Embryonic facial prominence (tissue), 1 donor: ENCODE measurements around the gene UBE2H.

Experiments used
- DNase-seq: peaks from one replicate; pipeline ENCODE4 v3.0.0-alpha.2; 2016; ENCODE audit errors: extremely low spot score

UBE2H gene

DNA sequence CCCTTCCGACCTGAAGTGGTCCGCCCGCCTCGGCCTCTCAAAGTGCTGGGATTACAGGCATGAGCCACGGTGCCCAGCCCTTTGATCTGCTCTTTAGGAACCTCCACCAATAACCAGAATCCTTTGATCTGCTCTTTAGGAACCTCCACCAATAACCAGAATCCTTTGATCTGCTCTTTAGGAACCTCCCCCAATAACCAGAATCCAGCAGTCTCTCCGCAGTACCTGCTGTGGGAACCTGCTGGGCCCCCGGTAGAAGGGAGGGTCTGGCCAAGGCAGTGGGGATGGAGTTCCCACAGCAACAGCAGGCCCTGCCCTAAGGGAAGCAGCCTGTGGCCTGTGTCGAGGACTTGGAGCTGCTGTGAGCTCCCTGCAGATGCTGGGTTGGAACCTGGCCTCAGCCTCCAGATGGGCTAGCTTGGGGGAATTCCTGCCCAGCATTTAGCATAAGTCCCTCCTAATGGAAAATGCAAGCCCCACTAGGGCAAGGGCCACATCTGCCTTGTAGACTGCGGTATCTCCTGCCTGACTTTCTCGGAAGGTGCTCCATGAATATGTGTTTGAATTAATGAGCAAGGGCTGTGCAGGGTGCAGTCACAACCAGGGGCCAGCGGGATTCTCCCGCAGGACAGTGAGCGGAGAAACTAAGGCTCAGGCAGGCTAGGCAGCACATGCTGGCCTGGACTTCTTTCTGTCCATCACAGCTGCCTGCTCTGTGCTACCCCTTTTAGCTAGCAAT is 165.8 kb downstream of the UBE2H start:
- DNase-seq: no peak

- DNase-seq: no peak
Observed at GRCh38 chr7:129785685-129786514, 166.9 kb downstream of the UBE2H start.

GRCh38 chr7:129784783-129785684 is 167.7 kb downstream of the UBE2H start:
- DNase-seq: no peak

DNA sequence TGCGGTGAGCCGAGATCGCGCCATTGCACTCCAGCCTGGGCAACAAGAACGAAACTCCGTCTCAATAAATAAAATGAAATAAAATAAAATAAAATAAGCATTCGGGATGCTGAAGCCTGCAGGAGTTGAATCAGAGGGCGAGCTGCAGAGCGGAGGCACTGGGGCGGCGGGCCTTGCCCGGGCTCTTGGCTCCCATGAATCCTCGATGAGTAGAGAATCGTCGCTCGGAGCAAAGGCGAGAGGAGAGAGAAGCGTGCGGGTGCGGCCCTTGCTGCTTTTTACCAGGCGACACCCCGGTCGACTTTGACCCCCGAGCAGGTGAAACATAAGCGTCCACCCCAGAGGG is 168.3 kb downstream of the UBE2H start:
- no peak for DNase-seq

- no peak for DNase-seq
Observed at GRCh38 chr7:129783584-129783919, 169.2 kb downstream of the UBE2H start.

- DNase-seq: no peak
Observed at GRCh38 chr7:129782818-129783583, 169.8 kb downstream of the UBE2H start.

- DNase-seq: no peak
Observed at GRCh38 chr7:129781928-129782817, 170.6 kb downstream of the UBE2H start.

DNA sequence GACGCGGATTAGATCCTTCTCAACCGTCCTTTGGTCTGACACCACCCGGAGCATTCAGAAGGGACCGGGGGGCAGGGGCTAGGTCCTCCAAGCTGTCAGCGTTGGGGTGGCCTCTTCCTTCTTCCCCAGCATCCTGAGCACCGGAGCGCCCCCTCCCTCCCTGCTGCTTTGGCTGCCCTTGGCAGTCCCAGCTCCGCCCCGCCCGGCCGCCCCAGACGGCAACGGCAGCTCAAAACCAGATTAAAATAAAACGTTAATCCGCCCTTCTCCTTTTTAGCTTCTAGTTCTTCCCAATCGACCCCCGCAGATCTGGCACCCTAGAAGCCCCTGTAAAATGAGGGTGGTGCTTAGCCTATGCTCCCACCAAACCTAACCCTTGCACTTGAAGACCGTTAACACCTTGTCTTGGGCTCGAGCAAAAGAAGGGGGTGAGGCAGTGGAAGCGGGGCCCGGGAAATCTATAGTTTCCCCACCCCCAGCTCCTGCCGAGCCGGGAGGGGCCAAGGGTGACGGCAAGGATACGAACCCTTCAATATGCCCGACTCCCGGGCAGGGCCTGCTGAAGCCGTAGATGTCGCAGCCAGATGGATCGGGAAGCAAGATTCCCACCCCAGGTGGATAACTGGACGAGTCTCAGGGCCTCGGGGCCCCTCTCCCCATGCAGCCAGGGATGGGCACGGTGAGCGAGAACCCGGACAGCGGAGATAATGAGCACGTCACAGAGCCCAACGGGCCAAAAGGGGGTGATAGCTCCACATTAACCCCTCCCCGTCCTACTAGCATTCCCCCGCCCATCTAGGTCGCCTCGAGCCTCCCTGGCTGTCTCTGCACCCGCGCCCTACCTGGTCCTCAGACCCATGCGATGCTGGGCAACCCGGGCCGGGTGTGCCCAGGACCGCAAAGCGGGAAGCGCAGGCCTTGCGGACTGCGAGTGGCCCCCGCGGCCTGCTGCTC is 171.5 kb downstream of the UBE2H start:
- no peak for DNase-seq
